ENCODE data around the gene EPB41L5. TPM values are rescaled to one million over a fixed set of nuclear protein-coding genes. Genes with fewer than 3 reads are reported as not detected.

The EPB41L5 gene
- total and polyA plus RNA-seq, 8 donors = 5.3 to 64.5 (median 28.5) TPM

DNA sequence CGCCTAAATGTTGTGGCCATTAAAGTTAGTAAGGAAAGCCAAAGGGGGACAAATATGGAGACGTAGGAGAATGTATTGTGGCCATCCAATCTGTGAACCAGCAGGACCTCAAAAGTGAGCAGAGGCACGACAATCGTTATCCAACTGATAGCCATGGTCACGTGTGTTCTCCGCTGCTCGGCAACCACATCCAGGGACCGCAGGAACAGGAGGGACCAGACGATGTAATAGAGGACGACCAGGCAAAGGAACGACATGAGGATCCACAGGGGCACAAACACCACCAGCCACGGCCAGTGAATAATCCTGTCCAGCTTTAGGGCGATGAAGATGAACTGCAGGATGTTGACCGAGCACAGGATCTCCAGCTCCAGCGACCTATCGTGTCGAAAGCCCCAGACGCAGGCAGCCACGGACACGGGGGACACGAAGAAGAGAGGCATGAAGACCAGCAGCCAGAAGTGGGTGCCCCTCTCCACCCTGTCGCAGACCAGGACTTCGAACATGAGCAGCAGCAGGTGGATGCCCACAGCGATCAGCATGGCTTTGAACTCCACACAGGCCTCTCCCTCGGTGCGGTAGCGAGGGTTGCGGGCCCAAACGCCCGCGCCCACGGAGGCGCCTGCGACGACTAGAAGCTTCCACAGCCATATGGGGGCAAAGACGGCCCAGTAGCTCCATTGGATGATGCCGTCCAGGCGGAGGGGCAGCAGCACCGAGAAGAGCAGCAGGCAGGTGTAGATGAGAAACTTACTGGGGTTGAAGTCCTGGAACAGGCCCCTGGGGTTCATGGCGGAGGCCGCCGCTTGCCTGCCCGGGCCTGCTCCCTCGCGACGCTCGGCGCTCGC, 209.5 kb downstream of the EPB41L5 start:
- peaks cover 21 to 48% (median 32%) of the 10 kb centered on the region in 4 donors for H3K4me1 ChIP-seq
- no peaks in the 10 kb centered on the region for H3K27me3 ChIP-seq
- H3K27ac ChIP-seq = peak overlapping the region; percentile 93 to 97 (median 95)
- 79 to 97% (median 82%) methylated on average over 26 to 49 of the region's 49 CpGs for WGBS, 5 donors
- peak overlapping the region; percentile 58 to 71 (median 63) for H3K4me3 ChIP-seq
- peaks cover 0 to 5% (median 0%) of the 10 kb centered on the region in 4 donors for H3K9me3 ChIP-seq
- intact Hi-C loops (cut with DNase I; ENCODE audit: low total_unique reads) = no loop called here
- peaks cover 0 to 31% (median 17%) of the 10 kb centered on the region in 4 donors for H3K36me3 ChIP-seq
- DNase-seq = peak in 1 of 2 donors; percentile 23
- TF ChIP-seq CTCF (IDR thresholded peaks at IDR 0.05) = no peak

- Histone ChIP-seq H3K27ac (peak within 1 kb of the TSS; percentile 93 to 97 (median 95)), H3K36me3 (peaks cover 0 to 23% (median 14%) of the 10 kb centered on the region in 4 donors), H3K27me3 (no peaks in the 10 kb centered on the region), H3K4me1 (peaks cover 21 to 49% (median 35%) of the 10 kb centered on the region in 4 donors), H3K9me3 (peaks cover 0 to 5% (median 0%) of the 10 kb centered on the region in 4 donors), H3K4me3 (peak within 1 kb of the TSS; percentile 58 to 71 (median 63))
- intact Hi-C loops (cut with DNase I; ENCODE audit: low total_unique reads) = no loop called here
- 1 to 3% (median 2%) methylated on average over 25 to 108 of the region's 108 CpGs for WGBS, 5 donors
- TF ChIP-seq EP300 (IDR thresholded peaks at IDR 0.05) (no peak), POLR2A (IDR thresholded peaks at IDR 0.05) (no peak), POLR2AphosphoS5 (IDR thresholded peaks at IDR 0.05) (peak in 2 of 3 donors; percentile 75 to 84), CTCF (IDR thresholded peaks at IDR 0.05) (peak in 2 of 7 experiments; percentile 36 to 40)
- peak; percentile 92 to 96 for DNase-seq
Observed at GRCh38 chr2:120223034-120223912, 210.4 kb downstream of the EPB41L5 start, which contains the start of gene TMEM185B. TMEM185B (minus strand) TSS chr2:120223400; CDS start chr2:120222976, 424 bp downstream.

DNA sequence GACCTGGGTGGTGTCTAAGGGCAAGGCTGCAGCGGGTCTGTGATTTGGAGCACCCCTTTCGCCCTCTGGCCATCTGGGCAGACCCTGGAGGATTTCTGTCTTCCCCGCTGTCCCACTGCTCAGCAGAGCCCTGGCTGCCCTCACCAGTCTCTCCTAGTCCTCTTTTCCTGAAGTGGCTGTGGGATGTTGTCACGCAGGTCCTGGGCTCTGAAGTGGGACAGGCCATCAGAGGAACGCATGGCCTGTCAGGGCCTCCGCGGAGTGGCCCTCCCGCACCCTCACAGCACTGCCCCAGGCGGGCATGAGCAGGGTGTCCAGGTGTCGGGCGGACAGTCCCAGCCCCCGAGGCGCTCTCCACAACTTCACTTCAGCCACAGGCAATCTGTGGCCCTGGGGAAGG, 211.4 kb downstream of the EPB41L5 start:
- peaks cover 0 to 13% (median 4%) of the 10 kb centered on the region in 4 donors for H3K36me3 ChIP-seq
- intact Hi-C loops (cut with DNase I; ENCODE audit: low total_unique reads) = no loop called here
- peak overlapping the region in 3 of 5 donors; percentile 93 to 97 (median 93) for H3K27ac ChIP-seq
- H3K4me3 ChIP-seq = peak overlapping the region in 3 of 4 donors; percentile 58 to 71 (median 60)
- WGBS, 5 donors = 90 to 96% (median 92%) methylated on average over 13 of the region's 13 CpGs
- peaks cover 24 to 58% (median 43%) of the 10 kb centered on the region in 4 donors for H3K4me1 ChIP-seq
- peaks cover 0 to 5% (median 0%) of the 10 kb centered on the region in 4 donors for H3K9me3 ChIP-seq
- no peaks in the 10 kb centered on the region for H3K27me3 ChIP-seq
- no peak for DNase-seq
- TF ChIP-seq CTCF (IDR thresholded peaks at IDR 0.05) = no peak
- no peak for TF ChIP-seq EP300 (IDR thresholded peaks at IDR 0.05)
- no peak for TF ChIP-seq POLR2A (IDR thresholded peaks at IDR 0.05)

Measured in stomach (tissue), 9 donors.